ENCODE data around the gene ANKS1B.

DNA sequence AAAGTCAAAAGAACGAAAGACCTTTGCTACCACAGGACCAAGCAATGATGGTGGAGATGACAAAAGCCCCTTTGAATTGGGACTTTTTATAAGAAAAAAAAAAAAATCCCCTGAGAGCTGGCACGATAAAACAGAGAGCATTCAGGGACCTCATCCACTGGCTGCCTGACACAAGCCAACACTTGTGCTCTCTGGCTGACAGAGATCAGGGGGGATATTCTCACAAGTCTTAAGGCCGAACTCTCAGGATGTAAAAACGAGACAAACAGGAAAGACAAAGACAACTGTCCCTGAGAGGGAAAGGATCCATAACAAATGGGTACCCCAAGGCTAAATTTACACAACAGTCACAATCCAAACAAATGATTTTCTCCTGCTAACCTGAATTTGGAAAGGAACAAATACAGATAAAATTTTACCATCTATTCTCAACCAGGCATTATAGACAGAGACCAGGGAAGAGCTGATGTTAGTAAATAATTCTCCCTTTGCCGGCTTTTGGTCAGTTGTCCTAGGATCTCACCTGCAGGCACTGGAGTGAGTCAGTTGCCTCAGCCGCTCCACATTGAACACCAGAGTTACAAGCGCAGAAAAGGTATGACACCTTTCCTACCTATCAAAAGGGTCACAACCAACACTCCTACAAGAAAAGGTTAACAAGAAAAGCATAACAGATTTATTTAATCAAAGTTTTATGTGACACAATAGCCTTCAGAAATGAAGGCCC is 375.1 kb downstream of the ANKS1B start:
- TF ChIP-seq ZBTB7A (IDR thresholded peaks at IDR 0.05; ENCODE audit: low read depth) (no peak), EGR1 (IDR thresholded peaks at IDR 0.05) (no peak), CREB1 (IDR thresholded peaks at IDR 0.05; ENCODE audit: low read depth) (no peak), TEAD4 (IDR thresholded peaks at IDR 0.05) (no peak)
